ENCODE data around the gene CMTM7.
"Not testable (repeated sequence)": the region's sequence is repeated elsewhere in the genome, so short reads cannot be mapped to it uniquely, and the experiment has no call there.

CMTM7 gene

GRCh38 chr3:32379831-32380500 is 11.7 kb upstream of the CMTM7 start:
- H3K36me3 ChIP-seq (ENCODE audit: control insufficient read depth in 5 of 5, insufficient read depth in 5 of 5, low read length in 5 of 5), result no peaks in the 10 kb centered on the region
- H3K9me3 ChIP-seq (ENCODE audit: control insufficient read depth in 5 of 5, low read length in 5 of 5), result no peaks in the 10 kb centered on the region
- H3K4me3 ChIP-seq (ENCODE audit: low read depth in 1 of 5, low read length in 5 of 5), result no peak overlapping the region
- no peak overlapping the region for H3K27ac ChIP-seq (ENCODE audit: low read depth, low read length)
- H3K27me3 ChIP-seq (ENCODE audit: control insufficient read depth in 5 of 5, insufficient read depth in 4 of 5, low read length in 5 of 5), result no peaks in the 10 kb centered on the region
- no peak overlapping the region for H3K9ac ChIP-seq (ENCODE audit: low read length in 5 of 5)
- H3K4me1 ChIP-seq (ENCODE audit: control insufficient read depth in 5 of 5, insufficient read depth in 5 of 5, low read length in 5 of 5), result peaks cover 0 to 8% (median 5%) of the 10 kb centered on the region in 5 donors

GRCh38 chr3:32381922-32382321 is 9.7 kb upstream of the CMTM7 start:
- Histone ChIP-seq H3K27ac (ENCODE audit: low read depth, low read length) (no peak overlapping the region), H3K9me3 (ENCODE audit: control insufficient read depth in 5 of 5, low read length in 5 of 5) (no peaks in the 10 kb centered on the region), H3K4me1 (ENCODE audit: control insufficient read depth in 5 of 5, insufficient read depth in 5 of 5, low read length in 5 of 5) (peaks cover 0 to 12% (median 8%) of the 10 kb centered on the region in 5 donors), H3K4me3 (ENCODE audit: low read depth in 1 of 5, low read length in 5 of 5) (no peak overlapping the region), H3K9ac (ENCODE audit: low read length in 5 of 5) (no peak overlapping the region), H3K36me3 (ENCODE audit: control insufficient read depth in 5 of 5, insufficient read depth in 5 of 5, low read length in 5 of 5) (no peaks in the 10 kb centered on the region), H3K27me3 (ENCODE audit: control insufficient read depth in 5 of 5, insufficient read depth in 4 of 5, low read length in 5 of 5) (peaks cover 0 to 3% (median 0%) of the 10 kb centered on the region in 5 donors)

GRCh38 chr3:32383136-32383711 is 8.4 kb upstream of the CMTM7 start:
- H3K4me1 ChIP-seq (ENCODE audit: control insufficient read depth in 5 of 5, insufficient read depth in 5 of 5, low read length in 5 of 5), result peaks cover 0 to 12% (median 8%) of the 10 kb centered on the region in 5 donors
- H3K4me3 ChIP-seq (ENCODE audit: low read depth in 1 of 5, low read length in 5 of 5), result no peak overlapping the region
- no peak overlapping the region for H3K27ac ChIP-seq (ENCODE audit: low read depth, low read length)
- peaks cover 0 to 3% (median 0%) of the 10 kb centered on the region in 5 donors for H3K27me3 ChIP-seq (ENCODE audit: control insufficient read depth in 5 of 5, insufficient read depth in 4 of 5, low read length in 5 of 5)
- no peak overlapping the region for H3K9ac ChIP-seq (ENCODE audit: low read length in 5 of 5)
- no peaks in the 10 kb centered on the region for H3K9me3 ChIP-seq (ENCODE audit: control insufficient read depth in 5 of 5, low read length in 5 of 5)
- H3K36me3 ChIP-seq (ENCODE audit: control insufficient read depth in 5 of 5, insufficient read depth in 5 of 5, low read length in 5 of 5), result no peaks in the 10 kb centered on the region

GRCh38 chr3:32384938-32385337 is 6.7 kb upstream of the CMTM7 start:
- no peak overlapping the region for H3K27ac ChIP-seq (ENCODE audit: low read depth, low read length)
- no peak overlapping the region for H3K4me3 ChIP-seq (ENCODE audit: low read depth in 1 of 5, low read length in 5 of 5)
- H3K27me3 ChIP-seq (ENCODE audit: control insufficient read depth in 5 of 5, insufficient read depth in 4 of 5, low read length in 5 of 5), result peaks cover 0 to 3% (median 0%) of the 10 kb centered on the region in 5 donors
- H3K9ac ChIP-seq (ENCODE audit: low read length in 5 of 5), result no peak overlapping the region
- H3K9me3 ChIP-seq (ENCODE audit: control insufficient read depth in 5 of 5, low read length in 5 of 5), result no peaks in the 10 kb centered on the region
- H3K4me1 ChIP-seq (ENCODE audit: control insufficient read depth in 5 of 5, insufficient read depth in 5 of 5, low read length in 5 of 5), result peaks cover 0 to 10% (median 4%) of the 10 kb centered on the region in 5 donors
- no peaks in the 10 kb centered on the region for H3K36me3 ChIP-seq (ENCODE audit: control insufficient read depth in 5 of 5, insufficient read depth in 5 of 5, low read length in 5 of 5)

GRCh38 chr3:32387512-32387911 is 4.1 kb upstream of the CMTM7 start:
- Histone ChIP-seq H3K9me3 (ENCODE audit: control insufficient read depth in 5 of 5, low read length in 5 of 5) (no peaks in the 10 kb centered on the region), H3K27me3 (ENCODE audit: control insufficient read depth in 5 of 5, insufficient read depth in 4 of 5, low read length in 5 of 5) (peaks cover 0 to 3% (median 0%) of the 10 kb centered on the region in 5 donors), H3K9ac (ENCODE audit: low read length in 5 of 5) (no peak overlapping the region), H3K36me3 (ENCODE audit: control insufficient read depth in 5 of 5, insufficient read depth in 5 of 5, low read length in 5 of 5) (no peaks in the 10 kb centered on the region), H3K4me1 (ENCODE audit: control insufficient read depth in 5 of 5, insufficient read depth in 5 of 5, low read length in 5 of 5) (peaks cover 0 to 20% (median 8%) of the 10 kb centered on the region in 5 donors), H3K4me3 (ENCODE audit: low read depth in 1 of 5, low read length in 5 of 5) (no peak overlapping the region), H3K27ac (ENCODE audit: low read depth, low read length) (no peak overlapping the region)

GRCh38 chr3:32389577-32389976 is 2.1 kb upstream of the CMTM7 start:
- not testable (repeated sequence) for H3K36me3 ChIP-seq (ENCODE audit: control insufficient read depth in 5 of 5, insufficient read depth in 5 of 5, low read length in 5 of 5)

GRCh38 chr3:32392536-32393302 is 1.1 kb downstream of the CMTM7 start:
- H3K9ac ChIP-seq (ENCODE audit: low read length in 5 of 5), result peak overlapping the region; percentile 56 to 87 (median 83)
- H3K36me3 ChIP-seq (ENCODE audit: control insufficient read depth in 5 of 5, insufficient read depth in 5 of 5, low read length in 5 of 5), result no peaks in the 10 kb centered on the region
- peak overlapping the region; percentile 68 to 85 (median 79) for H3K4me3 ChIP-seq (ENCODE audit: low read depth in 1 of 5, low read length in 5 of 5)
- H3K4me1 ChIP-seq (ENCODE audit: control insufficient read depth in 5 of 5, insufficient read depth in 5 of 5, low read length in 5 of 5), result peaks cover 0 to 23% (median 16%) of the 10 kb centered on the region in 5 donors
- H3K9me3 ChIP-seq (ENCODE audit: control insufficient read depth in 5 of 5, low read length in 5 of 5), result no peaks in the 10 kb centered on the region
- H3K27me3 ChIP-seq (ENCODE audit: control insufficient read depth in 5 of 5, insufficient read depth in 4 of 5, low read length in 5 of 5), result no peaks in the 10 kb centered on the region
- H3K27ac ChIP-seq (ENCODE audit: low read depth, low read length), result peak overlapping the region; percentile 91

More at GRCh38 chr3:32389577-32389976, 2.1 kb upstream of the CMTM7 start:
- not testable (repeated sequence) for H3K4me3 ChIP-seq (ENCODE audit: low read depth in 1 of 5, low read length in 5 of 5); H3K9ac ChIP-seq (ENCODE audit: low read length in 5 of 5); H3K27ac ChIP-seq (ENCODE audit: low read depth, low read length); H3K27me3 ChIP-seq (ENCODE audit: control insufficient read depth in 5 of 5, insufficient read depth in 4 of 5, low read length in 5 of 5); H3K9me3 ChIP-seq (ENCODE audit: control insufficient read depth in 5 of 5, low read length in 5 of 5)
- peaks cover 0 to 29% (median 16%) of the 10 kb centered on the region in 5 donors for H3K4me1 ChIP-seq (ENCODE audit: control insufficient read depth in 5 of 5, insufficient read depth in 5 of 5, low read length in 5 of 5)

- H3K27ac ChIP-seq (ENCODE audit: low read depth, low read length), result no peak overlapping the region
- H3K4me3 ChIP-seq (ENCODE audit: low read depth in 1 of 5, low read length in 5 of 5), result no peak overlapping the region
- no peaks in the 10 kb centered on the region for H3K9me3 ChIP-seq (ENCODE audit: control insufficient read depth in 5 of 5, low read length in 5 of 5)
- H3K27me3 ChIP-seq (ENCODE audit: control insufficient read depth in 5 of 5, insufficient read depth in 4 of 5, low read length in 5 of 5), result no peaks in the 10 kb centered on the region
- no peak overlapping the region for H3K9ac ChIP-seq (ENCODE audit: low read length in 5 of 5)
- peaks cover 0 to 39% (median 35%) of the 10 kb centered on the region in 5 donors for H3K4me1 ChIP-seq (ENCODE audit: control insufficient read depth in 5 of 5, insufficient read depth in 5 of 5, low read length in 5 of 5)
- no peaks in the 10 kb centered on the region for H3K36me3 ChIP-seq (ENCODE audit: control insufficient read depth in 5 of 5, insufficient read depth in 5 of 5, low read length in 5 of 5)
These were observed 3.8 kb downstream of the CMTM7 start for GRCh38 chr3:32395496-32395895.

GRCh38 chr3:32397941-32398340 is 6.3 kb downstream of the CMTM7 start:
- Histone ChIP-seq H3K36me3 (ENCODE audit: control insufficient read depth in 5 of 5, insufficient read depth in 5 of 5, low read length in 5 of 5) (no peaks in the 10 kb centered on the region), H3K27ac (ENCODE audit: low read depth, low read length) (no peak overlapping the region), H3K9me3 (ENCODE audit: control insufficient read depth in 5 of 5, low read length in 5 of 5) (no peaks in the 10 kb centered on the region), H3K4me3 (ENCODE audit: low read depth in 1 of 5, low read length in 5 of 5) (no peak overlapping the region), H3K27me3 (ENCODE audit: control insufficient read depth in 5 of 5, insufficient read depth in 4 of 5, low read length in 5 of 5) (no peaks in the 10 kb centered on the region), H3K9ac (ENCODE audit: low read length in 5 of 5) (no peak overlapping the region), H3K4me1 (ENCODE audit: control insufficient read depth in 5 of 5, insufficient read depth in 5 of 5, low read length in 5 of 5) (peaks cover 0 to 43% (median 37%) of the 10 kb centered on the region in 5 donors)

GRCh38 chr3:32398531-32398930 is 6.9 kb downstream of the CMTM7 start:
- Histone ChIP-seq H3K27ac (ENCODE audit: low read depth, low read length) (no peak overlapping the region), H3K36me3 (ENCODE audit: control insufficient read depth in 5 of 5, insufficient read depth in 5 of 5, low read length in 5 of 5) (no peaks in the 10 kb centered on the region), H3K9ac (ENCODE audit: low read length in 5 of 5) (no peak overlapping the region), H3K27me3 (ENCODE audit: control insufficient read depth in 5 of 5, insufficient read depth in 4 of 5, low read length in 5 of 5) (no peaks in the 10 kb centered on the region), H3K4me1 (ENCODE audit: control insufficient read depth in 5 of 5, insufficient read depth in 5 of 5, low read length in 5 of 5) (peaks cover 0 to 44% (median 32%) of the 10 kb centered on the region in 5 donors), H3K4me3 (ENCODE audit: low read depth in 1 of 5, low read length in 5 of 5) (no peak overlapping the region), H3K9me3 (ENCODE audit: control insufficient read depth in 5 of 5, low read length in 5 of 5) (no peaks in the 10 kb centered on the region)

Data from subcutaneous abdominal adipose tissue (tissue), 5 donors.